GM12874 (cell line): ENCODE data around the gene ZFAND3.

Experiments used
- TF ChIP-seq, protein P1 (sequence below): IDR thresholded peaks from 2 replicates; pipeline ENCODE4 v1.5.1; 2011; ENCODE audit warnings: low read depth, mild to moderate bottlenecking, control low read depth, low read length, moderate library complexity; ENCODE audit not compliant: insufficient read depth

Gene ZFAND3

DNA sequence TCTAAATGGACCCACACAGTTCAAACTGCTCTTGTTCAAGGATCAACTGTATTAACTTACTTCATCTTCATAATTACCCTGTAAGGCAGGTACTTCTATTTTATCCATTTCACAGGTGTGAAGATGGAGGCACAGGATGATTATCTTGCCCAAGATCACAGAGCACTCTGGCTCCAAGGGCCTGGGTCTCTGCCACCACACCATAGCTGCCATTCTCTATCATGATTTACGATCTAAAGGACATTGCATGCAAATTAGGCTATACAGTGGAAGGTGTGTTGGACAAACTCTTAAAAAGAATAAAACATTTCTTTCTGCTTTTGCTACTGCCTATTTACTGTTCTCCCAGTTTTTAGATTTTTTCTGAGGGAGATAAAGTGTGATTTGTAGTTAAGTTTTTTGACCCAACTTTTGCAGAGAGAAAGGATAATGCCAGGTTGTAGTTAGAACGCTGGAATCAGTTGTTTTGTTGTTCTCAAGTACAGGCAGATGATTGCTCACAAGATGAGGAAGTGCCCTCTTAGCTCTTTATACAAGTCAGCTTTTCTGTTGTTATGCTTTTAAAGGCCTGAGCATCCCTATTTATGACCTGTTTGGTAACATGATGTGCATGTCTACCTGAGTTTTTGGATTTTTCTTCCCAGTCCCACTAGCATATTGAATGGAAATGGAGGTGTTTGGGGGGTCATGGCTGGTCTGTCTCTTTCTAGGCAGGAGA, 247.9 kb downstream of the ZFAND3 start:
- TF ChIP-seq, protein P1, sequence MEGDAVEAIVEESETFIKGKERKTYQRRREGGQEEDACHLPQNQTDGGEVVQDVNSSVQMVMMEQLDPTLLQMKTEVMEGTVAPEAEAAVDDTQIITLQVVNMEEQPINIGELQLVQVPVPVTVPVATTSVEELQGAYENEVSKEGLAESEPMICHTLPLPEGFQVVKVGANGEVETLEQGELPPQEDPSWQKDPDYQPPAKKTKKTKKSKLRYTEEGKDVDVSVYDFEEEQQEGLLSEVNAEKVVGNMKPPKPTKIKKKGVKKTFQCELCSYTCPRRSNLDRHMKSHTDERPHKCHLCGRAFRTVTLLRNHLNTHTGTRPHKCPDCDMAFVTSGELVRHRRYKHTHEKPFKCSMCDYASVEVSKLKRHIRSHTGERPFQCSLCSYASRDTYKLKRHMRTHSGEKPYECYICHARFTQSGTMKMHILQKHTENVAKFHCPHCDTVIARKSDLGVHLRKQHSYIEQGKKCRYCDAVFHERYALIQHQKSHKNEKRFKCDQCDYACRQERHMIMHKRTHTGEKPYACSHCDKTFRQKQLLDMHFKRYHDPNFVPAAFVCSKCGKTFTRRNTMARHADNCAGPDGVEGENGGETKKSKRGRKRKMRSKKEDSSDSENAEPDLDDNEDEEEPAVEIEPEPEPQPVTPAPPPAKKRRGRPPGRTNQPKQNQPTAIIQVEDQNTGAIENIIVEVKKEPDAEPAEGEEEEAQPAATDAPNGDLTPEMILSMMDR = no peak

DNA sequence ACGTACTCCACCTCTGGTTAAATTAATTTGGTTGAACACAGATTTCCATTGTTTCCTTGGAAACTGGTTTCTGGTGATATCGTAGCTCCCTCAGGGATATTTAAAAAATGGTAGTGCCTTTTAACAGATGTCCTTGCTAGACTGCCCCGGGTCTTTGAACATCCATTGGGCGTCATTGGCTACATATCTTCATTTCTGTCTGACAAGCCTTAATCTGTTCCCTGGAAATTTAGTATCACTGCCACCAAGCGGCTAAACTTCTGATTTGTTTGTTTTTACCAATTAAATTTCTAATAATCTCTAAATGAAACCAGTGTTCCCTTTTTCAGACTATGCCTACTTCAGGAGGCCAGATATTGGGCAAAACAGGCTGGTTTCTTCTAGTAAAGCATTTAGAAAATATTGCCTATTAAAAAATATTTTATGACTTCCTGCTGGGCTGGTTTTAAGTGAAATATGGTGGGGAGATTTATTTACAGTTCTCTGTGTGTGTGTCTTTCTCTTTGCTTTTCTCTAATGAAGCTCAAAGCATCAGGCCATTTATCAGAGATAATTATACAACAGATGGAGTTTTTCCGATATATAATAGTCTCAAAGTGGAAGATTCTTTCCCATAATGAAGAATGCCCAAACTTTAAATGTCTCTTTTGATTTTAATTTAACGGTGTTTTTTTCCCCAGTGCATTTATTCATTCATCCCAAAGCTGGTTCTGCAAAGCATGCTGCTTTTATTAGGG, 249.5 kb downstream of the ZFAND3 start:
- TF ChIP-seq, protein P1 = no peak

DNA sequence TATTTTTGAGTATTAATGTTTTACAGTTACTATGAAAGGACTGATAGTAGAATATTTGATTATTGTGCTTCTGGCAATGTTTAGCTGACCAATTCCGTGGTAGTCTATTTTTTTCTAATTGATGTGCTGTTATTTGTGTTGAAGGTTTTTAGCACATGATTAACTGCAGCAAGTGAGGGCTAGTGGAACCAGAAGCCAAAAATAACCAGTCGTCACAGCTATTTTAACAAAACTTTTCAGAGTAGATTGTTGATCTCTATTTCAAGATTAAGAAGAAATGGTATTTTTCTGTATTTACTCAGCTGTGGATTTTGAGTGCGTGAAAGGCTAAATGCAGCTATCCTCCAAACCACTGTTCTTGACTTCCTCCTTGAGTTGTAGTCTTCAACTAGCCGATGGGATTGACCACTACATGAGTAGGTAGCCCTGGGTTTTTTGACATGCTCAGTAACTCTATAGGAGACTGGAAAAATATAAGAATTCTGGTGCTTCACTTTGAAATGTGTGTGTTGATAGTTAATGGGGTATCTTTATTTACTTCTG, 258.0 kb downstream of the ZFAND3 start:
- TF ChIP-seq, protein P1 = no peak

DNA sequence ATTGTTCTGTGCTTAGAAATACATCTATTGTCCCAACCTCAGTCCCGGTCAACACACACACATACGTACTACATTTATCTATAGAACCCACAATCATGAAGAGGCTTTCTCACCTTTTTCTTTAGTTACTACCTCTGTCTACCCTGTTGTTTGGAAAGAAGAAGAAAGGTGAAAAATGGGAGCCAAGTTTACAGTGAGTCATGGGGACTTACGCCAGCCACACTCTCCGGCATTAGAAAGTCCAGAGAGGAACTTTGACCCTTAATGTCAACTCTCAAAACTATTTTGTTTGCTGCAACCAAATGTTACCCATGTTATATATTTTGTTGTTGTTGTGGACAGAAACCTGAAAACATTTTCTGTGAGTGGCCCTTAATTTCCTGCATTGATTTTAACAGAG, 259.1 kb downstream of the ZFAND3 start:
- TF ChIP-seq, protein P1 = no peak

DNA sequence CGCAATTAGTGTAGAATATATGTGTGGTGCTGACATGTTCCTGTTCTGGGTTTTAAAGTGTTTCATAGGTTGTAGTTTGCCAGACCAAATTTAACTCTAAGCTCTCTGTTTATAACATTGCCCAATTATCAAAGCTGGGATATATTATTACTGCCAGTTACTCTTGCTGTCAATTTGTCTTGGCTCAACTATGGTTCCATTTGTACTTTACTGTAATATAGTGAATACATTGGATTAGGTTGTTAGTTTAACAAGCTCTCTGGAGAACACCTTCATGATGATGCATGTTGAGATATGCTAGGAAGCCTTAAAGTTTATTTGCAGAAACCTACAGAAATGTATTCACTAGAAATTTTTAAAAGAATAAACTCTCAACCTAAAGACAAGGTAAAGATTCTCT, 259.6 kb downstream of the ZFAND3 start:
- TF ChIP-seq, protein P1 = no peak

DNA sequence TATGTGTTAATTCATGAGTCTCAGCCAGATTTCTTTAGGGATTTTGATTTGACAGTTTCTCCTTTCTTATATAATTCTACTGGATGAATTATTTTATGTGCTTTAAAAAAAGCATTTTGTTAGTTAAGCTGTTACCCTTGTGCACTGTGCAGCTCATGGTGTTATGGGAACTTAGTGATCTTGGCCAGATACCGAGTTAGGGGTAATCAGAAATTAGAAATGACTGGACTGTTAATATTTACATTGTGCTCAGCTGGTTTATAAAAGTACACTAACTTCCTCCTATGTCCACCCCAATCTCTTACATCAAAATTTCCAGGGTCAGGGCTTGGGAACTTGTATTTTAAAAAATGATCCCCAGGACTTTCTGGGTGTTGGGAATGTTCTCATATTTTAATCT, 260.0 kb downstream of the ZFAND3 start:
- TF ChIP-seq, protein P1 = no peak

DNA sequence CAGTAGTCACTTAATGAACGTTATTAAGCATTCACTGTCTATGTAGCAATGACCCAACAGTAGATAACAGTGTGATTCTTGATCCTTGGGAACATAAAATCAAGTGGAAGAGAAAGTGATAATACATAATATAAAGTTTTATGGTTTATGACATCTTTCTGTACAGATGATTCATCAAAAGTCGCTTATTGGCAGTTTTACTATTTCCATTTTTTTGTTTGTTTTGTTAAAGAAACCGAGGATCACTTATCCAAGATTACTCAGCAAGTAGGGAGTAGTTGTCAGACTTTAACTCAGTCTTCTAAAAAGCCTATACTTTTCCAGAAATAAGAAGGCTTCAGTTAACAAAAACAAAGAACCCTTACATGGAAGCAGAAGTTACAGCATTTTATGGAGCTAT, 260.8 kb downstream of the ZFAND3 start:
- TF ChIP-seq, protein P1 = no peak
